Uterus (tissue), 2 donors: ENCODE measurements around the gene FLVCR2.

Experiments used
- POLR2A ChIP-seq, 2 donors: fragments of 450-650 bp; IDR thresholded peaks; one replicate each; pipeline ENCODE4 v1.6.1; 2016; ENCODE audit warnings: antibody characterized with exemption in 2 of 2, mild to moderate bottlenecking in 1 of 2, moderate library complexity in 1 of 2
- TF ChIP-seq, protein P1 (sequence below), 4 experiments: fragments of 200-600 bp in 2 of 4; fragments of 450-650 bp in 2 of 4; sonication (generic) in 2 of 4; IDR thresholded peaks; one replicate each; pipeline ENCODE4 v1.5.1; 2016 to 2019; ENCODE audit warnings: antibody characterized with exemption in 4 of 4, mild to moderate bottlenecking in 2 of 4, moderate library complexity in 1 of 4

DNA sequence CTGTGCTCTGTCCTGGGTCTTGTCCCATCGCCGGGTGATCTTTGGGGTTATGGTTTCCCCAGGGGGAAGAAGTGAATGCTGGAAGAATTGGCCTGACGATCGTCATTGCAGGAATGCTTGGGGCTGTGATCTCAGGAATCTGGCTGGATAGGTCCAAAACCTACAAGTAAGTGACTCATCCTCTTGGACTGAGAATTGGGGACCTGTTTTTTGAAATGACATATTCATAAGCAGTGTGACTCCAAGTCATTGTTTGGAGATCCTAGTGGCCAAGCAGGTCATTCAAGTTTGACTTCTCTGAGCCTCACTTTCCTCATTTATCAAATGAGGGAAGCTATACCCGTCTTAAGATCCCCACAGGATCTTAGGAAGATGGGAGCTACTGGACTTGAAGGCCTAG is 56.4 kb downstream of the FLVCR2 start:
- TF ChIP-seq POLR2A (IDR thresholded peaks at IDR 0.05): no peak
- TF ChIP-seq, protein P1, sequence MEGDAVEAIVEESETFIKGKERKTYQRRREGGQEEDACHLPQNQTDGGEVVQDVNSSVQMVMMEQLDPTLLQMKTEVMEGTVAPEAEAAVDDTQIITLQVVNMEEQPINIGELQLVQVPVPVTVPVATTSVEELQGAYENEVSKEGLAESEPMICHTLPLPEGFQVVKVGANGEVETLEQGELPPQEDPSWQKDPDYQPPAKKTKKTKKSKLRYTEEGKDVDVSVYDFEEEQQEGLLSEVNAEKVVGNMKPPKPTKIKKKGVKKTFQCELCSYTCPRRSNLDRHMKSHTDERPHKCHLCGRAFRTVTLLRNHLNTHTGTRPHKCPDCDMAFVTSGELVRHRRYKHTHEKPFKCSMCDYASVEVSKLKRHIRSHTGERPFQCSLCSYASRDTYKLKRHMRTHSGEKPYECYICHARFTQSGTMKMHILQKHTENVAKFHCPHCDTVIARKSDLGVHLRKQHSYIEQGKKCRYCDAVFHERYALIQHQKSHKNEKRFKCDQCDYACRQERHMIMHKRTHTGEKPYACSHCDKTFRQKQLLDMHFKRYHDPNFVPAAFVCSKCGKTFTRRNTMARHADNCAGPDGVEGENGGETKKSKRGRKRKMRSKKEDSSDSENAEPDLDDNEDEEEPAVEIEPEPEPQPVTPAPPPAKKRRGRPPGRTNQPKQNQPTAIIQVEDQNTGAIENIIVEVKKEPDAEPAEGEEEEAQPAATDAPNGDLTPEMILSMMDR (IDR thresholded peaks at IDR 0.05): no peak
